ENCODE data around the gene PACSIN1.

DNA sequence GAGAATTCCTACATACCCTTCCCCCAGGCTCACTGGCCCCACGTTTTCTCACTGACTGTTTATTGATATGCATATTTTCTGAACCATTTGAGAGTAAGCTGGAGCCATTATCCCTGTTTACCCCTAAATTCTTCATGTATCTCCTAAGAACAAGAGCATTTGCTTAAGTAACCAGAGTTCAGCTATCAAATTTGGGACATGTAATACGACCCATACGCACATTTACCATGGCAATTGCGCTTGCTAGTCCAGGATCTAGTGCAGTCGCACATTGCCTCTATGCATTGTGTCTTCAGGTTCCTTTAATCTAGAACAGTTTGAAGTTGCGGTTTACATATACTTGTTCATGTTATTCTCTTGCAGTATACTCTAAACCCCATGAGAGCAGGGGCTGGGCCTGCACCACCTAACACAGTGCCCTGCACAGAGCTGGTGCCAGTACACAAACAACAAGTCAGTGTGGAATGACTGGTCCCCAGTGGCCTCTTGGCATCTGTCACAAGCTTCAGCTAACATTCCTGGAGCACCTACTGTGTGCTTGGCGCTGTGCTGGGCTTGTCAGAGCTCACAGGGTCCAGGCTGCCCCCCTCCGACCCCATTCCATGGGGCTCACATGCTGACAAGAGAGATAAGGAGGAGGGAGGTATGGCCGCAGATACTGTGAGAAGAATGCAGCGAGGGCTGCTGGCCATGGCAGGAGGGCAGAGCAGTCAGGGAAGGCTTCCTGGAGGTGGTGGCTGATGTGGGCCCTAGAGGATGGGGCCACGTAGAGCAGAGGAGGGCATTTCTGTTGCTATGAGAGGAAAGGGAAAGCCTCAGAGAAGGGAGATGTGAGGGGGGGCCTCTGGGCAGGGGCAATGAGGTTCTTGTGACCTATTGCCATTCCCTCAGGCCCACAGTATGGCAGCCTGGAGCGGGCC lies 62.1 kb downstream of the PACSIN1 start:
- TF ChIP-seq RCOR1 (IDR thresholded peaks at IDR 0.05; ENCODE audit: insufficient replicate concordance, low read length) = no peak
- TF ChIP-seq CTCF (conservative IDR thresholded peaks at IDR 0.05; ENCODE audit: low read depth, low read length) = no peak
- no peak for TF ChIP-seq POLR2A (IDR thresholded peaks at IDR 0.05; ENCODE audit: low read depth, low read length)
- no peak for TF ChIP-seq CEBPB (IDR thresholded peaks at IDR 0.05; ENCODE audit: low read depth, low read length)
- no peak for TF ChIP-seq FOS (IDR thresholded peaks at IDR 0.05; ENCODE audit: low read depth, low read length)
- TF ChIP-seq MAFK (IDR thresholded peaks at IDR 0.05; ENCODE audit: low read depth, low read length) = no peak
- TF ChIP-seq NFE2L2 (IDR thresholded peaks at IDR 0.05; ENCODE audit: low read depth, low read length) = no peak
- no peak for TF ChIP-seq MXI1 (IDR thresholded peaks at IDR 0.05; ENCODE audit: borderline replicate concordance, low read depth, low read length)
- TF ChIP-seq, protein P1, sequence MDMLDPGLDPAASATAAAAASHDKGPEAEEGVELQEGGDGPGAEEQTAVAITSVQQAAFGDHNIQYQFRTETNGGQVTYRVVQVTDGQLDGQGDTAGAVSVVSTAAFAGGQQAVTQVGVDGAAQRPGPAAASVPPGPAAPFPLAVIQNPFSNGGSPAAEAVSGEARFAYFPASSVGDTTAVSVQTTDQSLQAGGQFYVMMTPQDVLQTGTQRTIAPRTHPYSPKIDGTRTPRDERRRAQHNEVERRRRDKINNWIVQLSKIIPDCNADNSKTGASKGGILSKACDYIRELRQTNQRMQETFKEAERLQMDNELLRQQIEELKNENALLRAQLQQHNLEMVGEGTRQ (IDR thresholded peaks at IDR 0.05; ENCODE audit: low read depth, low read length) = no peak
